RWPE2 (cell line): ENCODE data around the gene IL17RD.
"Not testable (repeated sequence)": the region's sequence is repeated elsewhere in the genome, so short reads cannot be mapped to it uniquely, and the experiment has no call there.

ENCODE experiments used
- ATAC-seq: fragments of 200-7000 bp; cut with Tn5 transposase; 3 replicates; pipeline ENCODE4 v1.9.1; 2021; ENCODE audit warnings: low read depth
- DNase-seq: peaks from one replicate; pipeline ENCODE4 v3.0.0-alpha.2; 2020; ENCODE audit warnings: low spot score
- H3K27ac ChIP-seq: fragments of 450-650 bp; 2 replicates; pipeline ENCODE4 v1.5.1; 2017; ENCODE audit warnings: mild to moderate bottlenecking; ENCODE audit not compliant: poor library complexity, severe bottlenecking
- H3K27me3 ChIP-seq: fragments of 250-450 bp; sonication (Bioruptor Pico); 2 replicates; pipeline ENCODE4 v1.5.1; 2021; ENCODE audit warnings: mild to moderate bottlenecking, moderate library complexity; ENCODE audit not compliant: insufficient read depth, poor library complexity, severe bottlenecking
- H3K36me3 ChIP-seq: fragments of 250-450 bp; sonication (Bioruptor Pico); 2 replicates; pipeline ENCODE4 v1.5.1; 2020; ENCODE audit warnings: low read depth, mild to moderate bottlenecking, moderate library complexity
- H3K4me1 ChIP-seq: fragments of 250-450 bp; sonication (Bioruptor Pico); 2 replicates; pipeline ENCODE4 v1.5.1; 2021; ENCODE audit warnings: mild to moderate bottlenecking, moderate library complexity; ENCODE audit not compliant: insufficient read depth, poor library complexity, severe bottlenecking
- H3K4me3 ChIP-seq: fragments of 250-450 bp; sonication (Bioruptor Pico); 2 replicates; pipeline ENCODE4 v1.5.1; 2021; ENCODE audit warnings: mild to moderate bottlenecking, moderate library complexity; ENCODE audit not compliant: severe bottlenecking
- H3K9me3 ChIP-seq: fragments of 250-450 bp; sonication (Bioruptor Pico); 2 replicates; pipeline ENCODE4 v1.5.1; 2021; ENCODE audit warnings: mild to moderate bottlenecking, moderate library complexity; ENCODE audit not compliant: severe bottlenecking
- TF ChIP-seq, protein P1 (sequence below): fragments of 450-650 bp; IDR thresholded peaks from one replicate; pipeline ENCODE4 v1.5.1; 2017; ENCODE audit warnings: mild to moderate bottlenecking, moderate library complexity; ENCODE audit not compliant: poor library complexity, severe bottlenecking

The IL17RD gene

DNA sequence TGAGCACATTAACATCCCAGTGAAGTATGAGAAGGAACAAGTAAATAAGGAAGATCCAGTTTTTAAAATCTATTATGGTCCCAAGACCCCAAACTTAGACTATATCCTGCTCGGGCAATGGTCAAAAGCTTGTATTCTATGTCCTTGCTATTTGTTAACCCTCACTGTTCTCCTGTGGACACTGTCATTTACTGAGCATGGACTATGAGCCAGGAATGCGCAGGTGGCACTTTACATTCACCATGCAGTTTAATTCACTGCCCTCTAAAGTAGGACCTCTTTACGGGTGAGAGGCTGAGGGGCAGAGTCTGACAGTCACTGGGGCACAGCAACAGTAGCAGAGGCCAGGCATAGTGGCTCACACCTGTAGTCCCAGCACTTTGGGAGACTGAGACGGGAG lies 76.1 kb downstream of the IL17RD start:
- Histone ChIP-seq H3K36me3 (no peaks in the 10 kb centered on the region), H3K27ac (no peak overlapping the region), H3K9me3 (no peaks in the 10 kb centered on the region), H3K4me3 (no peak overlapping the region), H3K27me3 (no peaks in the 10 kb centered on the region), H3K4me1 (no peaks in the 10 kb centered on the region)
- no peak for DNase-seq
- TF ChIP-seq, protein P1, sequence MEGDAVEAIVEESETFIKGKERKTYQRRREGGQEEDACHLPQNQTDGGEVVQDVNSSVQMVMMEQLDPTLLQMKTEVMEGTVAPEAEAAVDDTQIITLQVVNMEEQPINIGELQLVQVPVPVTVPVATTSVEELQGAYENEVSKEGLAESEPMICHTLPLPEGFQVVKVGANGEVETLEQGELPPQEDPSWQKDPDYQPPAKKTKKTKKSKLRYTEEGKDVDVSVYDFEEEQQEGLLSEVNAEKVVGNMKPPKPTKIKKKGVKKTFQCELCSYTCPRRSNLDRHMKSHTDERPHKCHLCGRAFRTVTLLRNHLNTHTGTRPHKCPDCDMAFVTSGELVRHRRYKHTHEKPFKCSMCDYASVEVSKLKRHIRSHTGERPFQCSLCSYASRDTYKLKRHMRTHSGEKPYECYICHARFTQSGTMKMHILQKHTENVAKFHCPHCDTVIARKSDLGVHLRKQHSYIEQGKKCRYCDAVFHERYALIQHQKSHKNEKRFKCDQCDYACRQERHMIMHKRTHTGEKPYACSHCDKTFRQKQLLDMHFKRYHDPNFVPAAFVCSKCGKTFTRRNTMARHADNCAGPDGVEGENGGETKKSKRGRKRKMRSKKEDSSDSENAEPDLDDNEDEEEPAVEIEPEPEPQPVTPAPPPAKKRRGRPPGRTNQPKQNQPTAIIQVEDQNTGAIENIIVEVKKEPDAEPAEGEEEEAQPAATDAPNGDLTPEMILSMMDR = no peak
- ATAC-seq = no peak

DNA sequence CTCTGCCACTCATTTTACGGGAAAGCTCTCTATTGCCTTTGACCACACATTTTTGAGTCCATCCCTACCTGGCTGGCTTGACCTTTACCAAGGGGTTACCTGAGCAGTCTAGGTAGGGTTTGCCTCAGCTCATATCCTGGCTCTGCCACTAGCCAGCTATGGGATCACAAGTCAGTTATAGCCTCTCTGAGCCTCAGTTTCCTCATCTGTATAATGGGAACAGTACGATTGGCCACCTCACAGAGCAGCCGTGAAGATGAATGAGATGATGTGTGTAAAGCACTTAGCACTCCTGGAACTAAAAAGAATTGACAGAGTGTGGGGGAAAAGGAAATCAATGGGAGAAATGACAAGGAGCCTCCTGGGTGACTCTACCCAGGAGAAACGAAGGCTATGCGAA lies 76.7 kb downstream of the IL17RD start:
- Histone ChIP-seq H3K36me3 (no peaks in the 10 kb centered on the region), H3K4me3 (no peak overlapping the region), H3K4me1 (no peaks in the 10 kb centered on the region), H3K9me3 (no peaks in the 10 kb centered on the region), H3K27ac (no peak overlapping the region), H3K27me3 (no peaks in the 10 kb centered on the region)
- ATAC-seq (no peak), DNase-seq (no peak)
- TF ChIP-seq, protein P1 = no peak

DNA sequence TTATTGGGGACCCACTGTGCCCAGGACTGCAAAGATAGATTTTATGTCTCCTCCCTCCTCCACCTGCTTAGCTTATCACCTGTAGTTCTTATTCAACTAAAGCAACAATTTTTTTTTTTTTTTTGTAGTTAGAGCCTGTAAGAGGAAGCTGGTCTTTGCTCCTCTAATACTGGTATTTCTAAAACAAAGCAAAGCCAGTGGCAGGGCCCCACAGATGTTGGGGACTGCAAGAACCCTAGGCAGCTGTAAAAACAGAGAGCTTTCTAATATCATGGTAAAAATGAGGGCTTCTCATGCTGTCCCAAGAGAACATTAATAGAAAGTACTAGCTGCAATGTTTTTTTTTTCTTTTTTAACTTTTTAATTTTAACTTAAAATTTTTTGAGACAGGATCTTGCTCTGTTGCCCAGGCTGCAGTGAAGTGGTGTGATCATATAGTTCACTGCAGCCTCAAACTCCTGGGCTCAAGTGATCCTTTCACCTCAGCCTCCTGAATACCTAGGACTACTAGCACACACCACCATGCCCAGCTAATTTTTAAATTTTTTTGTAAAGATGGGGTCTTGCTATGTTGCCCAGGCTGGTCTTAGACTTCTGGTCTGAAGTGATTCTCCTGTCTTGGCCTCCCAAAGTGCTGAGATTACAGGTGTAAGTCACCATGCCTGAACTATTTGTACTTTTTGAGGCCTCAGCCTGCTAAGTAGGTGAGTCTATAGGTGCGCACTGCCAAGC lies 77.6 kb downstream of the IL17RD start:
- Histone ChIP-seq H3K27ac (no peak overlapping the region), H3K27me3 (no peaks in the 10 kb centered on the region), H3K4me3 (no peak overlapping the region), H3K4me1 (no peaks in the 10 kb centered on the region), H3K9me3 (no peaks in the 10 kb centered on the region), H3K36me3 (no peaks in the 10 kb centered on the region)
- TF ChIP-seq, protein P1 = no peak
- ATAC-seq = no peak
- DNase-seq = no peak

DNA sequence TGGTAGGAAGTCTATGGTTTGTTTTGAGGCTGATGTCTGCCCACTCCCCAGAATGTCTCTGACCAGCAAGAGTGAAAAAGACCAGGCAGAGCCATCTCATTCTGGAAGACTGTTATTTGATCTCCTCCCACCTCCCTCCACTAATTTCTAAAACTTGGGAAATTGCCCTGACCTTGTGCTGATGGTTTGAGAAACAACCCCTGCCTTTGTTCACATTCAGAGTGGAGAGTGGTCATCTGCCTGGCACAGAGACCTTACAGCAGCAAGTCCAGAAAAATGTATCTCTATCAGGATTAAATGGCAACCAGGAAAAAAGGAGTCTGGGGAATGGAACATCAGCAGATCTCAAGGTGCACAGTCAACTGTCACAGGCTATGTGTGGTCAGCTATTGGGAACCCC lies 79.0 kb downstream of the IL17RD start:
- Histone ChIP-seq H3K27me3 (no peaks in the 10 kb centered on the region), H3K36me3 (no peaks in the 10 kb centered on the region), H3K4me3 (no peak overlapping the region), H3K4me1 (no peaks in the 10 kb centered on the region), H3K9me3 (no peaks in the 10 kb centered on the region), H3K27ac (no peak overlapping the region)
- TF ChIP-seq, protein P1 = no peak
- no peak for DNase-seq
- no peak for ATAC-seq

DNA sequence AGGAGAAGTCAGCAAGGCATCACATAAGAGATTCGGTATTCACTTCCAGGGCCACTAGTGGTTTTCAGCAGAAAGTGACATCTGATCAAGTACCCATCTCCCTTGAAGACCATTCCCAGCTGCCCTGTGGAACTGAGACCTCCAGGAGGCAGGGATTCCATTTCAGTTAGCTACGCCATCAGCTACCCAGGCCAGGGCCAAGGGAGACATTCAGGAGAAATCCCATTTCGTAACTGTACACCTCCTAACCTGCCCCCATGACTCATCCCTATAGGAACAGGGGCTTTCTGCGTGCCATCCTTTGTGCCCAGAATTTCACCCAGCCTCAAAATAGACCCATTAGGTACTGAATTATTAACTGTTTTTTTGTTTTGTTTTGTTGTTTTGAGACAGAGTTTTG lies 79.9 kb downstream of the IL17RD start:
- no peak overlapping the region for H3K27ac ChIP-seq
- no peaks in the 10 kb centered on the region for H3K27me3 ChIP-seq
- H3K4me3 ChIP-seq = no peak overlapping the region
- H3K9me3 ChIP-seq = no peaks in the 10 kb centered on the region
- DNase-seq (no peak), ATAC-seq (peak; percentile 50; the same call in 2 of the 3 replicates)
- TF ChIP-seq, protein P1 = no peak
- H3K36me3 ChIP-seq = no peaks in the 10 kb centered on the region
- no peaks in the 10 kb centered on the region for H3K4me1 ChIP-seq

GRCh38 chr3:57083266-57083995 lies 81.7 kb downstream of the IL17RD start:
- not testable (repeated sequence) for H3K4me1 ChIP-seq, DNase-seq, H3K27ac ChIP-seq, H3K36me3 ChIP-seq, H3K9me3 ChIP-seq, H3K27me3 ChIP-seq, ATAC-seq, H3K4me3 ChIP-seq
